HG02981 (cell line): ENCODE measurements around the gene DNAJB4.

Experiments
- ATAC-seq: cut with Tn5 transposase; IDR thresholded peaks from one replicate; pipeline ENCODE4 v1.9.1; 2021; ENCODE audit warnings: mild to moderate bottlenecking, moderate library complexity; ENCODE audit not compliant: unreplicated experiment

DNAJB4 gene

DNA sequence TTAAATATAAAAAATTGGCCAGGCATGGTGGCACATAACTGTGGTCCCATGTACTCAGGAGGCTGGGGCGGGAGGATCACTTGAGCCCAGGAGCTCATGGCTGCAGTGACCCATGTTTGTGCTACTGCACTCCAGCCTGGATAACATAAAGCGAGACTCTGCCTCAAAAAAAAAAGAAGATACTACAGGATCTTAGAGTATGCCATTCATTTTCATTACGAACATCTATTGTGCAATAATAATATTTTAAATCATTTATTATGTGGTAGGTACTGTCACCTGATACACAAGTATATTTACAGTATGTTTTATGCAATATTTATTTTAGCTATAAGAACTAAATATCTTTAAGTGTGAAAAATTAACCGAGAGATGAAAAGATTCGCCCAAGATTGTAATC, 31.7 kb downstream of the DNAJB4 start:
- no peak for ATAC-seq

DNA sequence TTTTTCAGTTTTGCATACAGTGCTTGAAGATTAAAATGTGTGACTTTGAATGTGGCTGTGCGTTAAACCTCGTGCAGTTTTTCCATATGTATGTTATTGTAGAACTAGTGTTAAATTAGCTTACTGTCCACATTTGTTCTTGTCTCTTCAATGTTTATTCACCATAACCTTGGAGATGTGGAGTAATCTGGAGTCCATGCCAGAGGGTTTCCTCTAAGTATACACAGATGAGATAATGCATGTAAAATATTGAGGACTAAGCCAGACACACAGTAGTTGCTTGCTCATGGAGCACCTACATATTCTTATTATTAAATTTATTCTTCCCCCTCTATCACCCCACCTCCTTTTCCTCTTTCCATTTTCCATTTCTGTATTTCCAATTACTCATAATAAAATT, 33.3 kb downstream of the DNAJB4 start:
- ATAC-seq, result no peak

DNA sequence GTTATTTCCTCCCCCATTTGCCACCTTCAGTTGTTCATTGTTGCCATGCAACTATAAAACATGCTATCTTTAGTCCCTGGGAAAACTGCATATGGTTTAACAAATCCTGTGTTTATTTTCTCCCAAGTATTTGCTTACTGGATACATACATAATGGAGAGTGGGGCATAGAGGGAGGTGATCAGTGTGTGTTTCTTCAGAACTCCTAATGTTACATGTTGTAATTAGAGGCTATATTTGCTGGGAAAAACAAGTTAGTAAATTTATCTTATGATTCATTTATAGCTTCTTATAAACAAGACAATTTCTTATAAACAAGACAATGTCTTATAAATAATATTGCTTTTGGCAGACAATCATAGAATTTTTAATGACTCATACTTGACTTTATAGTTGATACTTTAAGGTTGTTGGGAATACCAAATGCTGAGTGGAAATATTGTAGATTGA, 33.8 kb downstream of the DNAJB4 start:
- ATAC-seq, result no peak

DNA sequence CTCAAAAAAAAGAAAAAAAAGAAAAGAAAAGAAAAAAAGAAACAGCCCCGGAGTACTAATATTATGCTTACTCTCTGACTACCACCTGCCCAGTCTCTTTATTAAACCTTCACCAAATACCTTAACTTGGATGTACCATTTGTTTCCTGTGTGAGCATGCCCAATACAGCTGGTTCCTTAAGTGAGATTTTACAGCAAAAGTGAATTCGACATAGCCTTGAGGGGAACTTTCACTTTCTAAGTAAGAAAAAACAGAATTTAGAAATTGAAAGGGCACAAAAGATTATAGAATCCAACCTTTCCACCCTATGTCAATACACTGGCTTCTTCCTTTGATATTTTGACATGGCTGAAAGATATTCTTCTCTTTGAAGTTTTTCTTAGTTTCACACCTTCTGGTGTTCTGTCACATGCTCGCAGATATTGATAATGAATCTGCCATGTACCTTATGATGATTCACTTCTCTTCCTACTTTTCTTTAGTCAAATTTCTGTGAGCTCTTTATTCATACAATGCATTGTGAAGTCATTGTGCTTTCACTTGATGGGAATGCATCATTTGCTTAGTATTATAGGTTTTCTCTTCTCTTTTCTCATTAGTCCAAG, 35.8 kb downstream of the DNAJB4 start:
- no peak for ATAC-seq

DNA sequence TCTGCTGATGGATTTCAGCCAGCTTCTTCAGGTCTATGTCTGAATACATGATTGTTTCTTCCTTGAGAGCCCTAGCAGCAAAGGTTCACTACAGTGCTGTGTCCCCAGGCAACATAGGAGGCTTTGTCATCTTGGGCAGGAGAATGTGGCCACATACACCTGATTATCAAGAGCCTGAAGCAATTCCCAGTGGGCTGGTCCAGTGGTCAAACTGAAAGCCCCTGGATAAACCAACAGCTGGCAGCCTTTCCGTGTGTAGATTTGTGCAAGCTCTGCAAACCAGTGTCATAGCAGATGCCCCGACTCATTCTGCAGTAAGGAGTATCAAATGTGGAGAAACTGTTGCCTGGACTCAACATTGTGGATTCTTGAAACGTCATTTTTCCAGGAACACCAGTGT, 38.7 kb downstream of the DNAJB4 start:
- ATAC-seq, result no peak

DNA sequence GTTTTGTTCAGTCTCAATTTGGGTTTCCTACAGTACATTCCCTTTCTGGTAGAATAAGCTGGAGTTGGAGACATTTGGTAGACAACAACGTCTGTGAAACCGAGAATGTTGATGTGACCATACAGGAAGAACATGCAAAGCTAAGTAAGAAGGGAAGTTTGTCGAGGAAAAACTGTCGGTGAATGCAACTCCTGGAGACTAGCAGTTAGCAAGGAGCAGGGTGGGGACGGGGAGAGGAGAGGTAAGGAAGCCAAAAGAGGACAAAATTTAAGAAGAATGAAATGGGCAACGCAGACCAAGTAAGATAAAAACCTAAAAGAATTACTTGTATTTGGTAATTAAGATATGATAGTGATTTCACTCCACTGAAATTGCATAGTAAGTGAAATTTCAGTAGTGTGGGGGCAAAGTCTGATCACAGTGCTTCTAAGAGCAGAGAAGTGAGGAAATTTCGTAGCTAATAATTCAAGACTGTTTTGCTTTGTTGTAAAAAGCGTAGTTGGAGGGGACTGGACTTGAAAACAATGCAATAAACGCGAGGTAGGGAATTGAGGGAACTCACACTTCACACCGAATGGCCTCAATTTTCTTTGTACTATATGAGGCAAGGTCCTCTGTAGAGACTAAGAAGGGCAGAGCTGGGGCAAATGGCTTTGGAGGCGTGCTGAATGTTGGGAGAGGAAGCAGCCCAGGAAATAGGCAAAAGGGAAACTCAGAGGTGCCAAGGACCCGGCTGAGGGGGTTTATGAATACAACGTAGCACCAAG, 40.2 kb downstream of the DNAJB4 start:
- ATAC-seq, result no peak

DNA sequence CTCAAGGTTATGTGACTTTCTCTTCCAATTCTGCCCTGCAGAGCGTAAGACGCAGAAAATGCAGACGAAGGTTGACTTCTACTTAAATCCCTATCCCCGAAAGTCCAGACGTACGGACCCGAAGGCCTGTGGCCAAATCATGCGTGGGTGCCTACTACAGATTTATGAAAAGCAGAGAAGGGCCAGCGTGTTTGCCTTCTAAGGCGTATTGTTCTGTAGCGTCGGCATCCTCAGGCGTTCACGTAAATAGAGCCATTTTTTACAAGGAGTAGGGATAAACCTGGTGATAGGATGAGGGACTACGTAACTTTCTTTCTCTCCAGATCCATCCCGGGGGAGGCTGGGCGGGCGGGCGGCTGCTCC, 40.8 kb downstream of the DNAJB4 start:
- peak; percentile 19 for ATAC-seq

DNA sequence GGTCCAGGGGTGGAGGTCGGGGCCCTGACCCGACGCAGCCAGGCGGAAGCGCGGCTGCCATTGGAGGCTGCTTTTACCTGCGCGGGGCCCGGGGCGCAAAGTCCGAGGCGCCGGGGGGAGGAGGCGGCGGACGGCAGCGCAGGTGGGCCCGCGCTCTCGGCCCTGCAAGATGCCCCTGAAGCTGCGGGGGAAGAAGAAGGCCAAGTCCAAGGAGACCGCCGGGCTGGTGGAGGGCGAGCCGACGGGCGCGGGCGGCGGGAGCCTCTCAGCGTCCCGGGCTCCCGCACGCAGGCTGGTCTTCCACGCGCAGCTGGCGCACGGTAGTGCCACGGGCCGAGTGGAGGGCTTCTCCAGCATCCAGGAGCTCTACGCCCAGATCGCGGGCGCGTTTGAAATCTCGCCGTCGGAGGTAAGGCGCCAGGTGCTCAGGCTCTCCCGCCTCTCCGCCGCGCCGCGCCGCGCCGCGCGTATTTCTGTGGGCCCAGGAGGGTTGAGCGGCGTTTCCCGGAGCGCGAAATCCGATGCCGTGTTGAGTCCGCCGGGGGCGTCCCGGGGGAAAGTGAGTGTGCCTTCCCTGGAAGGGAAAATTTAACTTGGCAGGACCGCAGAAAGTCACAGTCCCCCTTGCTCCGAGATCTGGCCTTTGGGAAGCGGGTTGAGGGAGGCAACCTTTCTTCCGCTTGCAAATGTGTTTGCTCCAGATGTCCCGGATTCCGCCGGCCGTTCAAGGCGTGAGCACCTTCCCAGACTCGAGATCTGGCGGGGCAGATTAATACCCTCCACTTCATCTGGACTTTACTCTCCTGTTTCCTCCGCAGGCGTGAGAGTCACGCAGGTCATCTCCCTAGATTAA, 41.4 kb downstream of the DNAJB4 start, which contains the start of gene GIPC2:
Gene GIPC2 (plus strand): TSS at position 41 of the 853 bp plus-strand sequence. CDS start 129 bp downstream, at position 170.
- peak; percentile 37 for ATAC-seq

DNA sequence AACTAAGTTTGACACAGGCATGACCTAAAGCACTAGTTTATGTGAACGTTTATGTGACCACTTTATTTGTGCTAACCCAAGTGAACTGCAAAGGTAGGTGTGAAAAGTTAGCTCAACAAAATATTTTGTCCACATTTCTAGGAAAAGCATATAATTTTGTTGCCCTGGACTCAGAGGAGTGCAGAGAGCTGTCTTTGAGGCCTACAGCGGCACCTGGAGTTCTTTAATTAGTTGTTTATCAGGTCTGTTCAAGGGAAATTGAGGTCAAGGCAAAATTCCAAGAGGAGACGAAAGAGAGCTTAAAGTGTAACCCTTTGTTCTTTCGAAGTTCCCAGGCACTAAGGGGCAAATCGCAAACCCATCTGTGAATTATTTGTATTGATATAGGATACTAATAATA, 42.4 kb downstream of the DNAJB4 start:
- ATAC-seq, result no peak

DNA sequence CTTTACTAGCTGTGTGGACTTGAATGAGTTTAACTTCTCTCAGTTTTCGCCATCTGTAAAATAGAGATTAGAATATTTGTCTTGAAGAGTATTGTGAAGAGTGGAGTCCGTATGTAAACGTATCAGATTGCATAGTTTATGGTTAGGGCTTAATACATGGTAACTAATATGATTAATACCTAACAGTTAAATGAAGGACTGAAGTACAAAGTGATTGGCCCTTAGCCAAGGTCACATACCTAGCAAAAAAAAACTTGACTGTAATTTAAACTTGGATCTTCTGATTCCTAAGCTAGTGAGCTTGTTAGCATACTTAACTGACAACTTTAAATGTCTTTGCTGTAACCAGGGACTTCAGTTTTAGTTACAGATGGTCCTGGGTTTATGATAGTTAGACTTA, 42.9 kb downstream of the DNAJB4 start:
- no peak for ATAC-seq

DNA sequence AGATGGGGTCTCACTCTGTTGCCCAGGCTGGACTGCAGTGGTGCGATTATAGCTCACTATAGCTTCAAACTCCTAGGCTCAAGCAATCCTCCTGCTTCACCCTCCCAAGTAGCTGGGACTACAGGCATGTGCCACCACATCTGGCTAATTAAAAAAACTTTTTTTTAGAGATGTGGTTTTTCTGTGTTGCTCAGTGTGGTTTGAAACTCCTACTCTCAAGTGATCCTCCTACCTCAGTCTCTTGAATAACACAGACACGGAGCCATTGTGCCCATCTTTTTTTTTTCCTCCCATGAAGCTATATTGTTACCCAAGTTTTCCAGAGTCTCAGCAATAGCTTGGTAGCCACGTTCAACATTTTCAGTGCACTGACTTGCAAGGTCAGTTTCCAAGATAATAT, 43.7 kb downstream of the DNAJB4 start:
- no peak for ATAC-seq

DNA sequence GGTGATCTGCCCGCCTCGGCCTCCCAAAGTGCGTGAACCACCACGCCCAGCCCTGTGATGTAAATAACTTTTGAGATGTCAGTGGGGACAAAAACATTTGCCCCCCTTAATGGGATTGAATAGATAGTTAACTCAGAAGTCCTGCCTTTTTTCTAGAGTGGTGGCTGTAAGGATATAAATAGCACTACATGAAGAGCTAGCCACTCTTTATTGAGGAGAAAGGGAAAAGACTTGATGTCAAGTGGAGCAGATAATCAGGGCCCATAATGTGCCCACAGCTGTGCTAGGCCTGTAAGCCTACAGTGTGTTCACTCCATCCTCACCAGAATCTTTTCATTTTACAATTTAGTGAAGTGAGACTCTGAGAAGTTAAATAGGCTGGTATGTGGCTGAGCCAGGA, 44.7 kb downstream of the DNAJB4 start:
- ATAC-seq, result no peak

DNA sequence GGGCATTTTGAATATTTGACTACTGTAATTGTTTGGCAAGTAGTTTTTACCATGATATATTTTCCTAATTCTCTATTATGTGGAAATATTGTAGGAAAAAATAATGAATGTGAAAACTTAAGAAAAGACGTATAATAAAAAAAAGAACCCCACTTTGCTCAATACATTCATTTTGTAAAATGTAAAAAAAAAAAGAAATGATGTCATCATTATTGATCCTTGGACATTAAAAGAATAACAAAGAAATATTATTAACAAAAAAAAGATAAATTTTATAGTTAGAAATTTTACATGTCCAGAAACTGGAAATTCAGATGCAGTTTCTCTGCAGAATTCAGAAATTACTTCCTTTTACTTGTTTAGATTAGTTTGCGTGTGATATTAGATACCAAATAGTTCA, 46.3 kb downstream of the DNAJB4 start:
- no peak for ATAC-seq

DNA sequence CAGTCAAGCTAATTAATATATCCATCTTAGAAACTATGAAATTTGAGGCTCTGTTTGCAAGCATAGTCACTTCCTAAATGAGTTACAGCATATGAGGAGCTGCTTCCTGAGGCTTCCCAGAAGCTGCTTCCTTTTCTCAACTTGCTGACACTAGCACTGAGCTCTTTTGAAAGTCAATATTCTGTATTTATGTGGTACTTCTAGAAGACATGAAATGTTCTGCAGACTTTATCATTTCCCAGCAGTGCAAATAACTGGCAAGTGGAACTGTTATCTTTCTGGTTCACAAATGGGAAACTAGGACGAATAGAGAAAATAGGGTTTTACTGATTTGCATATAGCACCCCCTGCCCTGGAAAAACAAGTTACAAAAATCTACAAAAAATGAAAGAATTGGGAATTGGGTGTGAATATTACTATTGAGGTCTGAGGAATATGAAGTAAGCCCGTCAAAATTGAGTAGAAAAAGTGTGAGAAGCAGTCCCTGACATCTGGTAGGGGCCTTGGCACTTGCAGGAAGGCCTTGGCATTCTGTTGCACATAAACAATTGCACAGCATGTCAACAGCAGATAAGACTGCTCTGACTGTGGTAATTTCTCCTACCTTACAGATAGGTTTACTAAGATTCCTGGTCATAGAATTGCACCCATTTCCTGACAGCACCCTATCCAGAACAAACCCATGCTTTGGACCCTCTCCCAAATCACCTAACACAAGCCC, 48.1 kb downstream of the DNAJB4 start:
- no peak for ATAC-seq

DNA sequence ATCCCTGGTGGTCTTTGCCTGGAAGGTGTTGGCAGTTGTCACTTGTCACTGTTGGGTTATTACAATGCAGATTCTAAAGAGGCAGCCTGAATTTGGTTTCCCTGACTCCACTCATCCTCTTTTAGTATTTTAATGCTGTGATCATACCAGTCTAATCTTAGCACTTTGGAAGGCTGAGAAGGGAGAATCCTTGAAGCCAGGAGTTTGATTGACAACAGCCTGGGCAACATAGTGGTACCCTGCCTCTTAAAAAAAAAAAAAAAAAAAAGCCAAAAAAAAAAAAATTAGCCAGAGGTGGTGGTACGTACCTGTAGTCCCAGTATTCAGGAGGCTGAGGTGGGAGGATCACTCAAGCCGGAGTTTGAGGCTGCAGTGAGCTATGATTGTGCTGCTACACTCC, 48.8 kb downstream of the DNAJB4 start:
- ATAC-seq, result no peak

DNA sequence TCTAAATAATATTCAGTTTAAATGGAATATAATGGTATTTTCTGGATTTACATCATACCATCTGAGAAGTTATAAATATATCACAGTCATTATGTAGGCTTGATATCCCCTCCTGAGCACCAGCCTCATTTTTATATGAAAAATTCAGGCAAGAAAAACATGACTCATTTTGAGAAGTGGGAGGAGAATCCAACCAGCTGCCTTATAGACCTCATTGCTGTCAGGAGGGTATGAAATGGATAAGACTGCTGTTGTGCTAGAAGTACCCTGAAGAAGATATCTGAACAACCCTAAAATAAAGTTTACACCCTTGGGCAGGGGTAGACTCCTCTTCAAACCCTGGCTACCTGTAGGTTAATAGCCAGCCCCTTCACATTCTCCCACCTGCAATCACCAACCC, 49.8 kb downstream of the DNAJB4 start:
- ATAC-seq, result no peak

DNA sequence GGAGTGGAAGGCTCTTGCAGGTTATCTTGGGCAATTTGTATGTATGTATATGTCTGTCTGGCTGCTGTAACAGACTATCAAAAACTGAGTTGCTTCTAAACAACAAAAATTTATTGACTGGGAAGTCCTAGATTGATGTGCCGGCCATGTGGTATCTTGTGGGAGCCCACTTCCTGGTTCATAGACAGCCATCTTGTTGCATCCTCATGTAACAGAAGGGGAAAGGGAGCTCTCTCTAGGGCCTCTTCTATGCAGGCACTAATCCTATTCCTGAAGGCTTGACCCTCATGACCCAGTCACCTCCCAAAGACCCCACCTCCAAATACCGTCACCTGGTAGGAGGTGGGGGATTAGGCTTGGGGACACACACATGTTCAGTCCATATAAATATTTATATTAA, 50.2 kb downstream of the DNAJB4 start:
- ATAC-seq, result no peak

DNA sequence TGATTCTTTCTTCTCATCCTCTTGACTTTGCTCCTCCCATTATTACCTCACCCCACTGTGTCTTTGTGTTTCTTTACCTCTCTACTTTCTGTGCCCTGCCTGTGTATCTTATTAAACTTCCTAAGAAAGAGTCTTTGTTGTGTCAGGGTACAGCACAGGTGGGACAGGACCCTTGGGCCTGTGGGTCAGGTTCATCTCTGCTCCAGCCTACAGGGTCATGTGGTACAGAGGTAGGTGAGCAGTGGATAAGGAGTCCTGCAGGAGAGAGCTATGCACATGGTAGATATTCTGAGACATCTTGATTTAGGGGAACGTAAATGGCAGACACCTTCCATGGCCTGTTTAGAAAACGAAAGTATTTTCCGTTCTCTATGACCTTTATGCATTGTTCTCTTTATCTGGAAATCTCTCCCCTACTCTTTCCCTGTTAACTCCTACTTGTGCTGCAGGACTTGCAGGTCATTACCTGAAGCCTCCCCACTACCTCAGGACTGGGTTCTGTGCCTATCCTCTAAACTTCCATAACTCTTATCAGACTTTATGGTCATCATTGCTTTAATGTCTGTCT, 50.9 kb downstream of the DNAJB4 start:
- no peak for ATAC-seq

DNA sequence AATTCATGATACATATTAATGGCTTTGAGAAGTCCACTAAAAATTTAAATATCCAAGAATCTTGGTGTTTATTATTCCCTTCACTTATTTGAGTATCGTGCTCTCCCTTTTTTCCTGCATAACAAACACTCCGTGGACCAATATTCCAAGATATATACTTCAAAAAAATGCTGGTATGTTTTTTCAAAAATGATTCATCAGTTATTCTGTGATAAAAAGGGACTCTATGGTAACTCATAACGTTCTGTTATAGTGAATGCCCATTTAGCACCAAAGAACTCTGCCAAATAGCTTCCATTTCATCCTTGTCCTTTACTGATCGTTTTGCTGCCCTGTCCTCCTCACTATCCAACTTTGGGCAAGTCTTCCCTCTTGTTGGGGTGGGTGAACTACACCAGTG, 53.9 kb downstream of the DNAJB4 start:
- ATAC-seq, result no peak

DNA sequence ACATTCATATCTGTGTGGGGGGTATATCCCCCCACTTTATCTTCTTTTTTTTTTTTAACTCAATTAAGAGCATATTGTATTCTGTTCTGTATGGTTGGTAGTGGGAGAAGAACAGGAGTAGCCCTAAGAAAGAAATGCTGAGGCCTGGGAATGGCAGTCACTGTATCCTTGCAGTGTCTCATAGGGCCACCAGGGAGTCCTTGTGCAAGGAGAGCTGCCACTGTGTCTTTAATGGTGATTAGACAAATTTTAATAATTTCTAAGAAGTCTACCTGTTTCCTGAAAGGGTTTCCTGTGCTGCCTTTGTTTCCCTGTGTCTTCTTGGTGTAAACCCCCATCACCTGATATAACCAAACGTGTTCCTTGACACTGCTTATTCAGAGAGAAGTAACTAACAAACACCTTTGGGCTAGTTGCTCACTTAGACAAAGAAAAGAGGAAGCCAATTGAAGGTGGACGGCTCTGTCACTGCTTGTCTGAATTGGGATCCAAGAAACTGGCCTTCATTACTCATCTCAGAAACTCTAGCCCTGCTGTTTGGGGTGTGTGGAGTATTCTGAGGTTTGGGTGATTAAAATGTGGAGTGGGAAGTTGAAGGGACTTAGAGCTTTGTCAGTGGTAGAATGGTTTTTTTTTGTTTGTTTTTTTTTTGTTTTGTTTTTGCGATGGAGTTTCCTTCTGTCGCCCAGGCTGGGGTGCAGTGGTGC, 56.3 kb downstream of the DNAJB4 start:
- ATAC-seq, result peak; percentile 79
